HCT116 (cell line): ENCODE measurements around the gene TEPSIN.

Experiments used
- CTCF ChIP-seq, 3 experiments: fragments of 200-600 bp in 1 of 3; sonication (generic) in 1 of 3; IDR thresholded peaks in 2 of 3; conservative IDR thresholded peaks in 1 of 3; 2 replicates each; pipeline ENCODE4 v1.5.1; 2012 to 2017; ENCODE audit warnings: low read depth in 2 of 3, low read length in 2 of 3, antibody characterized with exemption in 1 of 3, borderline replicate concordance in 1 of 3, control low read depth in 1 of 3, mild to moderate bottlenecking in 1 of 3, mixed read lengths in 1 of 3, mixed run types in 1 of 3, moderate library complexity in 1 of 3; ENCODE audit not compliant: insufficient read depth in 1 of 3
- JUND ChIP-seq: IDR thresholded peaks from 2 replicates; pipeline ENCODE4 v1.6.1; 2012
- POLR2A ChIP-seq: IDR thresholded peaks from 2 replicates; pipeline ENCODE4 v1.7.0; 2011; ENCODE audit warnings: borderline replicate concordance; ENCODE audit not compliant: insufficient read depth, insufficient read length; ENCODE audit errors: extremely low read depth
- POLR2AphosphoS5 ChIP-seq: IDR thresholded peaks from 2 replicates; pipeline ENCODE4 v1.6.1; 2011; ENCODE audit warnings: mild to moderate bottlenecking, low read depth, low read length, moderate library complexity
- SP1 ChIP-seq: IDR thresholded peaks from 2 replicates; pipeline ENCODE4 v1.6.1; 2012; ENCODE audit warnings: low read depth
- ZNF274 ChIP-seq: fragments of 200-500 bp; sonication (Bioruptor generic); IDR thresholded peaks from 2 replicates; pipeline ENCODE4 v1.6.1; 2014; ENCODE audit warnings: mild to moderate bottlenecking, low read depth, low read length, inconsistent platforms
- TF ChIP-seq, protein P1 (sequence below): IDR thresholded peaks from 2 replicates; pipeline ENCODE4 v1.6.1; 2011; ENCODE audit warnings: mild to moderate bottlenecking, low read length, moderate library complexity; ENCODE audit not compliant: insufficient replicate concordance; ENCODE audit errors: extremely low read depth

GRCh38 chr17:81230043-81230820 lies 8.6 kb downstream of the TEPSIN start:
- TF ChIP-seq CTCF (IDR thresholded peaks at IDR 0.05 in 2 of 3, conservative IDR thresholded peaks at IDR 0.05 in 1 of 3; ENCODE audit: borderline replicate concordance in 1 of 3, insufficient read depth in 1 of 3, low read depth in 2 of 3, low read length in 2 of 3) (peak in 2 of 3 experiments; percentile 85 to 87; a peak in 5 of 6 replicates), JUND (no peak), SP1 (no peak), POLR2A (no peak), ZNF274 (no peak), POLR2AphosphoS5 (no peak)
- TF ChIP-seq, protein P1, sequence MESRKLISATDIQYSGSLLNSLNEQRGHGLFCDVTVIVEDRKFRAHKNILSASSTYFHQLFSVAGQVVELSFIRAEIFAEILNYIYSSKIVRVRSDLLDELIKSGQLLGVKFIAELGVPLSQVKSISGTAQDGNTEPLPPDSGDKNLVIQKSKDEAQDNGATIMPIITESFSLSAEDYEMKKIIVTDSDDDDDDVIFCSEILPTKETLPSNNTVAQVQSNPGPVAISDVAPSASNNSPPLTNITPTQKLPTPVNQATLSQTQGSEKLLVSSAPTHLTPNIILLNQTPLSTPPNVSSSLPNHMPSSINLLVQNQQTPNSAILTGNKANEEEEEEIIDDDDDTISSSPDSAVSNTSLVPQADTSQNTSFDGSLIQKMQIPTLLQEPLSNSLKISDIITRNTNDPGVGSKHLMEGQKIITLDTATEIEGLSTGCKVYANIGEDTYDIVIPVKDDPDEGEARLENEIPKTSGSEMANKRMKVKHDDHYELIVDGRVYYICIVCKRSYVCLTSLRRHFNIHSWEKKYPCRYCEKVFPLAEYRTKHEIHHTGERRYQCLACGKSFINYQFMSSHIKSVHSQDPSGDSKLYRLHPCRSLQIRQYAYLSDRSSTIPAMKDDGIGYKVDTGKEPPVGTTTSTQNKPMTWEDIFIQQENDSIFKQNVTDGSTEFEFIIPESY: no peak
